H9 (cell line): ENCODE data around the gene PDPN. TPM values are rescaled to one million over a fixed set of nuclear protein-coding genes. Genes with fewer than 3 reads are reported as not detected.

Source experiments
- DNase-seq: peaks from one replicate; pipeline ENCODE4 v3.0.0-alpha.2; 2017
- H2AFZ ChIP-seq: one replicate; pipeline ENCODE4 v1.6.1; 2013; ENCODE audit warnings: mild to moderate bottlenecking, low read length, control low read depth, moderate library complexity
- H2AK5ac ChIP-seq: 2 replicates; pipeline ENCODE4 v1.6.1; 2013; ENCODE audit warnings: low read length, control low read depth, mixed read lengths; ENCODE audit not compliant: insufficient read length
- H2BK120ac ChIP-seq: one replicate; pipeline ENCODE4 v1.6.1; 2013; ENCODE audit warnings: low read depth, mild to moderate bottlenecking, low read length, control low read depth, inconsistent platforms; ENCODE audit not compliant: poor library complexity, severe bottlenecking
- H2BK12ac ChIP-seq: 2 replicates; pipeline ENCODE4 v1.6.1; 2013; ENCODE audit warnings: low read length, control low read depth, mixed read lengths, low read depth; ENCODE audit not compliant: insufficient read length
- H2BK15ac ChIP-seq: 2 replicates; pipeline ENCODE4 v1.6.1; 2013; ENCODE audit warnings: low read depth, low read length, control low read depth
- H2BK20ac ChIP-seq: one replicate; pipeline ENCODE4 v1.6.1; 2013; ENCODE audit warnings: low read depth, mild to moderate bottlenecking, low read length, control low read depth, inconsistent platforms; ENCODE audit not compliant: poor library complexity, severe bottlenecking
- H2BK5ac ChIP-seq: 2 replicates; pipeline ENCODE4 v1.6.1; 2013; ENCODE audit warnings: low read length, control low read depth, mixed read lengths; ENCODE audit not compliant: insufficient read length
- H3K14ac ChIP-seq: 2 replicates; pipeline ENCODE4 v1.6.1; 2013; ENCODE audit warnings: low read length, control low read depth; ENCODE audit not compliant: insufficient read depth
- H3K18ac ChIP-seq: 2 replicates; pipeline ENCODE4 v1.6.1; 2013; ENCODE audit warnings: low read depth, mild to moderate bottlenecking, mixed read lengths, low read length, control low read depth; ENCODE audit not compliant: insufficient read length
- H3K23ac ChIP-seq: 2 replicates; pipeline ENCODE4 v1.6.1; 2013; ENCODE audit warnings: low read length, control low read depth, mixed read lengths, low read depth; ENCODE audit not compliant: insufficient read length
- H3K23me2 ChIP-seq: 2 replicates; pipeline ENCODE4 v1.6.1; 2013; ENCODE audit warnings: low read depth, mild to moderate bottlenecking, mixed read lengths, low read length, control low read depth; ENCODE audit not compliant: insufficient read length, poor library complexity, severe bottlenecking
- H3K27ac ChIP-seq: 2 replicates; pipeline ENCODE4 v1.5.1; 2013; ENCODE audit warnings: low read length, control low read depth, mixed read lengths, low read depth; ENCODE audit not compliant: insufficient read length
- H3K27me3 ChIP-seq: 2 replicates; pipeline ENCODE4 v1.6.1; 2013; ENCODE audit warnings: low read length, control low read depth, inconsistent platforms; ENCODE audit not compliant: insufficient read depth
- H3K4ac ChIP-seq: 2 replicates; pipeline ENCODE4 v1.6.1; 2013; ENCODE audit warnings: low read depth, mild to moderate bottlenecking, control low read depth, inconsistent platforms, low read length, moderate library complexity
- H3K4me1 ChIP-seq: 2 replicates; pipeline ENCODE4 v1.6.1; 2013; ENCODE audit warnings: low read length, control low read depth, inconsistent platforms; ENCODE audit not compliant: insufficient read depth
- H3K4me2 ChIP-seq: 2 replicates; pipeline ENCODE4 v1.6.1; 2013; ENCODE audit warnings: low read length, control low read depth, mixed read lengths; ENCODE audit not compliant: insufficient read length, insufficient read depth
- H3K56ac ChIP-seq: 2 replicates; pipeline ENCODE4 v1.6.1; 2013; ENCODE audit warnings: low read depth, mild to moderate bottlenecking, mixed read lengths, low read length, control low read depth; ENCODE audit not compliant: insufficient read length
- H3K79me1 ChIP-seq: 2 replicates; pipeline ENCODE4 v1.6.1; 2013; ENCODE audit warnings: low read depth, mild to moderate bottlenecking, moderate library complexity, low read length, control low read depth, inconsistent platforms; ENCODE audit not compliant: insufficient read depth, poor library complexity, severe bottlenecking
- H3K79me2 ChIP-seq: 2 replicates; pipeline ENCODE4 v1.6.1; 2013; ENCODE audit warnings: low read length, control low read depth, inconsistent platforms; ENCODE audit not compliant: insufficient read depth
- H3K9ac ChIP-seq: 2 replicates; pipeline ENCODE4 v1.6.1; 2013; ENCODE audit warnings: low read length, control low read depth, mixed read lengths; ENCODE audit not compliant: insufficient read length; ENCODE audit errors: extremely low read depth
- H3K9me3 ChIP-seq: one replicate; pipeline ENCODE4 v1.6.1; 2013; ENCODE audit warnings: low read depth, low read length, inconsistent platforms; ENCODE audit not compliant: control insufficient read depth
- H3T11ph ChIP-seq: one replicate; pipeline ENCODE4 v1.6.1; 2013; ENCODE audit warnings: mild to moderate bottlenecking, low read length, control low read depth, inconsistent platforms
- H4K20me1 ChIP-seq: one replicate; pipeline ENCODE4 v1.6.1; 2013; ENCODE audit not compliant: control insufficient read depth, insufficient read length, insufficient read depth
- H4K5ac ChIP-seq: 2 replicates; pipeline ENCODE4 v1.6.1; 2013; ENCODE audit warnings: low read depth, mild to moderate bottlenecking, mixed read lengths, low read length, control low read depth; ENCODE audit not compliant: insufficient read length
- H4K8ac ChIP-seq: replicated peaks from 2 replicates; pipeline ENCODE4 v1.6.1; 2013; ENCODE audit warnings: low read length, control low read depth, mixed read lengths, low read depth; ENCODE audit not compliant: insufficient read length
- H4K91ac ChIP-seq: 2 replicates; pipeline ENCODE4 v1.6.1; 2013; ENCODE audit warnings: low read depth, mild to moderate bottlenecking, moderate library complexity, mixed read lengths, low read length, control low read depth; ENCODE audit not compliant: insufficient read length
- H3K27ac Mint-ChIP-seq, 3 experiments: 2 replicates in 2 of 3; 3 replicates in 1 of 3; pipeline ENCODE4 v1.8.0; 2020 to 2021; ENCODE audit warnings: mixed read lengths in 3 of 3, mild to moderate bottlenecking in 1 of 3, moderate library complexity in 1 of 3
- H3K27me3 Mint-ChIP-seq: 2 replicates; pipeline ENCODE4 v1.8.0; 2021; ENCODE audit warnings: low read depth, mild to moderate bottlenecking, moderate library complexity, mixed read lengths
- H3K36me3 Mint-ChIP-seq, 3 experiments: 2 replicates in 2 of 3; 3 replicates in 1 of 3; pipeline ENCODE4 v1.8.0; 2020 to 2021; ENCODE audit warnings: low read depth in 3 of 3, mixed read lengths in 3 of 3; ENCODE audit not compliant: insufficient read depth in 1 of 3
- H3K4me1 Mint-ChIP-seq, 2 experiments: 2 replicates each; pipeline ENCODE4 v1.8.0; 2020; ENCODE audit warnings: mixed read lengths in 2 of 2
- H3K4me3 Mint-ChIP-seq, 2 experiments: 2 replicates in 1 of 2; 3 replicates in 1 of 2; pipeline ENCODE4 v1.8.0; 2020 to 2021; ENCODE audit warnings: mild to moderate bottlenecking in 2 of 2, mixed read lengths in 2 of 2, moderate library complexity in 1 of 2
- H3K9me3 Mint-ChIP-seq, 2 experiments: 2 replicates in 1 of 2; 3 replicates in 1 of 2; pipeline ENCODE4 v1.8.0; 2020; ENCODE audit warnings: mild to moderate bottlenecking in 2 of 2, mixed read lengths in 2 of 2, moderate library complexity in 1 of 2
- CTCF ChIP-seq: fragments of 200-600 bp; sonication (generic); conservative IDR thresholded peaks from 3 replicates; pipeline ENCODE4 v1.8.0; 2021; ENCODE audit warnings: antibody characterized with exemption, mild to moderate bottlenecking
- WGBS: extraction: QIAGEN DNeasy Blood & Tissue Kit; methylation state at CpG from one replicate; pipeline ENCODE4 v1.1.7; 2013; ENCODE audit warnings: missing lambda C conversion rate, low lambda C conversion rate, mixed read lengths; ENCODE audit not compliant: insufficient read length; ENCODE audit errors: extremely low coverage; 5-methylcytosine and 5-hydroxymethylcytosine counted together
- total RNA-seq: library from RNA; stranded (reverse); gene quantifications from 2 replicates; pipeline ENCODE4 v1.2.1, GENCODE V29; 2021

PDPN gene
- total RNA-seq, 1 experiment from 2014 or later: 205 TPM

- H3K9me3 ChIP-seq: no peaks in the 10 kb centered on the region
- no peak overlapping the region for H2AFZ ChIP-seq
- no peak overlapping the region for H4K8ac ChIP-seq
- DNase-seq: no peak
- no peaks in the 10 kb centered on the region for H3K27me3 Mint-ChIP-seq
- no peaks in the 10 kb centered on the region for H3K27me3 ChIP-seq
- no CpG with 5 or more reads among the region's 7 CpGs for WGBS
- H3K14ac ChIP-seq: no peak overlapping the region
- no peak overlapping the region for H3K56ac ChIP-seq
- no peak overlapping the region for H2BK120ac ChIP-seq
- H3K4me3 Mint-ChIP-seq: no peak overlapping the region
- H3K9me3 Mint-ChIP-seq: no peaks in the 10 kb centered on the region
- no peak overlapping the region for H3K9ac ChIP-seq
- no peak overlapping the region for H4K5ac ChIP-seq
- H3K23ac ChIP-seq: no peak overlapping the region
- no peak overlapping the region for H2BK12ac ChIP-seq
- peaks cover 21 to 53% (median 52%) of the 10 kb centered on the region in 3 experiments; a peak in 6 of 7 replicates for H3K36me3 Mint-ChIP-seq
- peaks cover 17% of the 10 kb centered on the region; the same call in 1 of the 2 replicates for H3K79me2 ChIP-seq
- no peak for TF ChIP-seq CTCF
- H3K18ac ChIP-seq: no peak overlapping the region
- no peak overlapping the region for H4K91ac ChIP-seq
- H2BK20ac ChIP-seq: no peak overlapping the region
- no peak overlapping the region for H3K27ac ChIP-seq
- H3K4me2 ChIP-seq: no peak overlapping the region
- no peaks in the 10 kb centered on the region for H4K20me1 ChIP-seq
- H2BK5ac ChIP-seq: no peak overlapping the region
- H2AK5ac ChIP-seq: no peak overlapping the region
- peak overlapping the region in 1 of 3 experiments; percentile 7; a peak in 1 of 7 replicates for H3K27ac Mint-ChIP-seq
- no peak overlapping the region for H2BK15ac ChIP-seq
- peaks cover 50 to 53% of the 10 kb centered on the region in 2 experiments for H3K4me1 Mint-ChIP-seq
- peaks cover 15% of the 10 kb centered on the region for H3K4me1 ChIP-seq
- no peak overlapping the region for H3T11ph ChIP-seq
- peaks cover 8% of the 10 kb centered on the region for H3K79me1 ChIP-seq
- H3K23me2 ChIP-seq: no peaks in the 10 kb centered on the region
- H3K4ac ChIP-seq: no peak overlapping the region
Observed at GRCh38 chr1:13590486-13590885, 6.9 kb downstream of the PDPN start.
